Keratinocyte (primary cell): ENCODE results near the gene FAF2.
"Not testable (repeated sequence)": the region's sequence is repeated elsewhere in the genome, so short reads cannot be mapped to it uniquely, and the experiment has no call there.

Experiments
- CTCF ChIP-seq, 3 experiments: IDR thresholded peaks in 1 of 3; conservative IDR thresholded peaks in 1 of 3; optimal IDR thresholded peaks in 1 of 3; 2 replicates in 2 of 3; 3 replicates in 1 of 3; pipeline versions ENCODE3 to v1.5.1; 2011; ENCODE audit warnings: low read length in 3 of 3, mild to moderate bottlenecking in 3 of 3, moderate library complexity in 2 of 3, control low read depth in 1 of 3, inconsistent platforms in 1 of 3; ENCODE audit not compliant: insufficient read depth in 2 of 3; ENCODE audit errors: extremely low read depth in 1 of 3
- EZH2 ChIP-seq: IDR thresholded peaks from one replicate; pipeline ENCODE4 v1.6.1; 2012; ENCODE audit warnings: inconsistent platforms, mild to moderate bottlenecking, low read length, moderate library complexity

- not testable (repeated sequence) for TF ChIP-seq CTCF (optimal IDR thresholded peaks at IDR 0.05 in 1 of 3, IDR thresholded peaks at IDR 0.05 in 1 of 3, conservative IDR thresholded peaks at IDR 0.05 in 1 of 3; ENCODE audit: extremely low read depth in 1 of 3, insufficient read depth in 2 of 3, low read length in 3 of 3); EZH2
These were observed 5.3 kb upstream of the FAF2 start for GRCh38 chr5:176442911-176443310.
